Lung (tissue), 12 donors: ENCODE measurements around the gene GALNS. TPM values are rescaled to one million over a fixed set of nuclear protein-coding genes. Genes with fewer than 3 reads are reported as not detected.

Experiments
- ATAC-seq: fragments of 200-7000 bp; cut with Tn5 transposase; one replicate; pipeline ENCODE4 v1.9.1; 2020; ENCODE audit warnings: moderate number of reproducible peaks; ENCODE audit not compliant: insufficient read depth, low FRiP score
- DNase-seq, 3 donors: peaks; one replicate each; pipeline ENCODE4 v3.0.0-alpha.2; 2013 to 2017
- H3K27ac ChIP-seq, 2 donors: one replicate each; pipeline ENCODE4 v1.5.1; 2013; ENCODE audit warnings: mild to moderate bottlenecking in 2 of 2, moderate library complexity in 2 of 2, control low read depth in 1 of 2, inconsistent platforms in 1 of 2, low read depth in 1 of 2, low read length in 1 of 2
- H3K27me3 ChIP-seq, 3 donors: one replicate each; pipeline ENCODE4 v1.5.1; 2013; ENCODE audit warnings: low read length in 2 of 3; ENCODE audit not compliant: control insufficient read depth in 3 of 3, insufficient read depth in 3 of 3
- H3K36me3 ChIP-seq, 4 donors: one replicate each; pipeline ENCODE4 v1.5.1; 2013; ENCODE audit warnings: low read length in 4 of 4, mild to moderate bottlenecking in 1 of 4, moderate library complexity in 1 of 4; ENCODE audit not compliant: control insufficient read depth in 4 of 4, insufficient read depth in 4 of 4
- H3K4me1 ChIP-seq, 5 donors: one replicate each; pipeline ENCODE4 v1.5.1; 2013; ENCODE audit warnings: low read length in 5 of 5, mild to moderate bottlenecking in 2 of 5, moderate library complexity in 1 of 5; ENCODE audit not compliant: control insufficient read depth in 5 of 5, insufficient read depth in 5 of 5
- H3K4me3 ChIP-seq: one replicate; pipeline ENCODE4 v1.5.1; 2013; ENCODE audit warnings: mild to moderate bottlenecking, control low read depth, moderate library complexity
- H3K9ac ChIP-seq, 2 donors: one replicate each; pipeline ENCODE4 v1.5.1; 2013; ENCODE audit warnings: low read length in 2 of 2, control low read depth in 1 of 2; ENCODE audit not compliant: insufficient read depth in 1 of 2
- H3K9me3 ChIP-seq, 4 donors: one replicate each; pipeline ENCODE4 v1.5.1; 2013; ENCODE audit warnings: low read length in 3 of 4, mild to moderate bottlenecking in 1 of 4, moderate library complexity in 1 of 4; ENCODE audit not compliant: control insufficient read depth in 4 of 4, insufficient read depth in 3 of 4
- CTCF ChIP-seq: IDR thresholded peaks from 2 replicates; pipeline ENCODE4 v1.5.1; 2012; ENCODE audit warnings: mild to moderate bottlenecking; ENCODE audit errors: control extremely low read depth, extremely low read depth
- WGBS, 2 donors: extraction: QIAGEN DNeasy Blood & Tissue Kit; methylation state at CpG; one replicate each; pipeline ENCODE4 v1.1.7; 2013; 5-methylcytosine and 5-hydroxymethylcytosine counted together
- polyA plus RNA-seq, 2 donors: library from polyadenylated mRNA; stranded (reverse); fragments of 200-250 nt; gene quantifications; one replicate each; pipeline ENCODE4 v1.2.1, GENCODE V29; 2013
- total RNA-seq, 2 donors: library from RNA; depleted of rRNA in 1 of 2; stranded (reverse); fragments of >200 nt in 1 of 2; gene quantifications; one replicate each; pipeline ENCODE4 v1.2.1, GENCODE V29; 2014 to 2021
- donor health status: control.
- donor health status: control.
- donor health status: Bipolar disorder and iron deficiency.
- donor health status: healthy.
- donor health status: DM: yes; HTN: yes; CAD: no.

Gene GALNS
- total and polyA plus RNA-seq, 4 donors: 21.4 to 61.9 (median 30.3) TPM

GRCh38 chr16:88878967-88879787 lies 22.4 kb upstream of the GALNS start:
- Histone ChIP-seq H3K4me1 (peaks cover 0 to 15% (median 9%) of the 10 kb centered on the region in 5 donors), H3K9ac (no peak overlapping the region), H3K36me3 (peaks cover 0 to 11% (median 0%) of the 10 kb centered on the region in 4 donors), H3K27ac (no peak overlapping the region), H3K9me3 (peaks cover 0 to 5% (median 0%) of the 10 kb centered on the region in 4 donors), H3K27me3 (peaks cover 0 to 6% (median 3%) of the 10 kb centered on the region in 3 donors), H3K4me3 (no peak overlapping the region)
- 87 to 96% methylated on average over 45 of the region's 45 CpGs for WGBS, 2 donors
- TF ChIP-seq CTCF: no peak
- DNase-seq: no peak
- ATAC-seq: no peak

- Histone ChIP-seq H3K9me3 (peaks cover 0 to 5% (median 0%) of the 10 kb centered on the region in 4 donors), H3K27ac (no peak overlapping the region), H3K36me3 (peaks cover 0 to 12% (median 0%) of the 10 kb centered on the region in 4 donors), H3K27me3 (peaks cover 0 to 6% (median 3%) of the 10 kb centered on the region in 3 donors), H3K4me3 (no peak overlapping the region), H3K4me1 (peaks cover 0 to 15% (median 9%) of the 10 kb centered on the region in 5 donors), H3K9ac (no peak overlapping the region)
- no peak for DNase-seq
- no peak for ATAC-seq
- 94 to 96% methylated on average over 15 to 20 of the region's 20 CpGs for WGBS, 2 donors
- no peak for TF ChIP-seq CTCF
Measured at GRCh38 chr16:88878356-88878755, 21.6 kb upstream of the GALNS start.

- 86 to 91% methylated on average over 20 of the region's 20 CpGs for WGBS, 2 donors
- Histone ChIP-seq H3K27ac (no peak overlapping the region), H3K9ac (no peak overlapping the region), H3K9me3 (peaks cover 0 to 5% (median 0%) of the 10 kb centered on the region in 4 donors), H3K36me3 (peaks cover 0 to 12% (median 0%) of the 10 kb centered on the region in 4 donors), H3K4me3 (no peak overlapping the region), H3K27me3 (peaks cover 0 to 6% (median 3%) of the 10 kb centered on the region in 3 donors), H3K4me1 (peaks cover 0 to 15% (median 9%) of the 10 kb centered on the region in 5 donors)
- DNase-seq: no peak
- ATAC-seq: no peak
- no peak for TF ChIP-seq CTCF
Measured at GRCh38 chr16:88877564-88878289, 21.0 kb upstream of the GALNS start.
